Hepatocyte (in vitro differentiated cells): ENCODE data around the gene RARB.

ENCODE experiments used
- CTCF ChIP-seq: fragments of 200-600 bp; sonication (generic); IDR thresholded peaks from 2 replicates; pipeline ENCODE4 v1.5.1; 2016; ENCODE audit warnings: antibody characterized with exemption, mild to moderate bottlenecking; ENCODE audit not compliant: poor library complexity
- EZH2 ChIP-seq: fragments of 200-600 bp; sonication (generic); IDR thresholded peaks from 2 replicates; pipeline ENCODE4 v1.6.1; 2016; ENCODE audit warnings: antibody characterized with exemption, mild to moderate bottlenecking, borderline replicate concordance
- EZH2phosphoT487 ChIP-seq: fragments of 200-600 bp; sonication (generic); IDR thresholded peaks from one replicate; pipeline ENCODE4 v1.6.1; 2018; ENCODE audit warnings: antibody characterized with exemption, mild to moderate bottlenecking, low read depth, moderate library complexity; ENCODE audit not compliant: unreplicated experiment, severe bottlenecking

- no peak for TF ChIP-seq CTCF
- no peak for TF ChIP-seq EZH2
- TF ChIP-seq EZH2phosphoT487: no peak
Observed at GRCh38 chr3:25587975-25588374, 159.9 kb downstream of the RARB start.
